NCI-H510A treated with DMSO at 0.1 percent for 48 hours (cell line): Measurements from ENCODE around the gene KAZN.

Source experiments
- DNase-seq: peaks from one replicate; lab custom pipeline; 2025; lab: John Stamatoyannopoulos, UW

Gene KAZN

GRCh38 chr1:15141935-15142539 is 543.6 kb downstream of the KAZN start:
- DNase-seq = no peak

- DNase-seq = no peak
Observed at GRCh38 chr1:15145327-15145726, 546.8 kb downstream of the KAZN start.

GRCh38 chr1:15146142-15146680 is 547.7 kb downstream of the KAZN start:
- DNase-seq = no peak

GRCh38 chr1:15146971-15147376 is 548.5 kb downstream of the KAZN start:
- no peak for DNase-seq

- no peak for DNase-seq
Observed at GRCh38 chr1:15148004-15148403, 549.5 kb downstream of the KAZN start.

- no peak for DNase-seq
Observed at GRCh38 chr1:15148475-15148874, 550.0 kb downstream of the KAZN start.

- no peak for DNase-seq
Observed at GRCh38 chr1:15148941-15149340, 550.5 kb downstream of the KAZN start.

- no peak for DNase-seq
Observed at GRCh38 chr1:15150376-15150775, 551.9 kb downstream of the KAZN start.

GRCh38 chr1:15151377-15151806 is 552.9 kb downstream of the KAZN start:
- DNase-seq = peak; percentile 54

- DNase-seq = no peak
Observed at GRCh38 chr1:15151871-15152270, 553.4 kb downstream of the KAZN start.

- peak; percentile 98 for DNase-seq
Observed at GRCh38 chr1:15152318-15153183, 554.1 kb downstream of the KAZN start.

GRCh38 chr1:15153184-15153841 is 554.8 kb downstream of the KAZN start, which contains the start of gene TMEM51:
Gene TMEM51, plus strand, starts transcription at chr1:15153747. Its CDS starts 61,341 bp downstream, at chr1:15215088.
- DNase-seq = peak; percentile 95

GRCh38 chr1:15153842-15154479 is 555.5 kb downstream of the KAZN start:
- peak; percentile 77 for DNase-seq

GRCh38 chr1:15154480-15155036 is 556.1 kb downstream of the KAZN start:
- no peak for DNase-seq

- no peak for DNase-seq
Observed at GRCh38 chr1:15155191-15155590, 556.7 kb downstream of the KAZN start.

GRCh38 chr1:15155888-15156741 is 557.6 kb downstream of the KAZN start:
- no peak for DNase-seq

GRCh38 chr1:15156807-15157380 is 558.4 kb downstream of the KAZN start:
- DNase-seq = peak; percentile 46

GRCh38 chr1:15157524-15158399 is 559.3 kb downstream of the KAZN start:
- DNase-seq = no peak

GRCh38 chr1:15158506-15159165 is 560.2 kb downstream of the KAZN start:
- no peak for DNase-seq
